ENCODE data around the gene PAXX.

Gene PAXX

DNA sequence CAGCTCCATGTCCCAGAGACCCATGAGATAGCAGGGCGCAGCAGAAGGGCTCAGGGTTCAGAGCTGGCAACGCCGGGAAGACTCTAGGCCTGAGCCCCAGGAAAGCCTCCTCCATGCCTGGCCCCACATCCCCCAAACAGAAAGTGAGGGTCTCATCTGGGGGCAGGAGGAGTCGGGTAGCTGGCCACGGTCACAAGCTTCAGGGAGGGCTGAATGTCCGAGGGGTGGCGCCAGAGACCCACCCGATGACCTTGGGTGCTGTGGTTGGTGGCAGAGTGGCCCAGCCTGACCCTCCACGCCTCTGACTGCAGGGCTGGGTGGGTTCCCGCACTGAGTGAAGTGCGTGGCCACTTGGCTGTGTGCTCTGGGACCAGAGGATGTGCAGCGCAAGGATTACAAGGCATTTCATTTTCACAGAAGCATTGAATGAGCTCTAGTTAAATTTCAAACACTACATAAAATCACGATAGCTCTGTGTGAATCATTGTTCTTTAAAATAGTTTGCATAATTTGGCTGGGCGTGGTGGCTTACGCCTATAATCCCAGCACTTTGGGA is 44.2 kb upstream of the PAXX start:
- H3K4me1 ChIP-seq (ENCODE audit: control insufficient read depth in 1 of 2, insufficient read depth in 2 of 2, low read length in 2 of 2): peaks cover 16 to 30% of the 10 kb centered on the region in 2 donors
- no peak overlapping the region for H3K27ac ChIP-seq (ENCODE audit: low read depth, low read length)
- H3K27me3 ChIP-seq (ENCODE audit: control insufficient read depth in 1 of 2, insufficient read depth in 2 of 2, low read length in 2 of 2): no peaks in the 10 kb centered on the region
- peaks cover 0 to 3% of the 10 kb centered on the region in 2 donors for H3K36me3 ChIP-seq (ENCODE audit: control insufficient read depth in 1 of 2, insufficient read depth in 2 of 2, low read length in 2 of 2)
- H3K9me3 ChIP-seq (ENCODE audit: control insufficient read depth in 1 of 2, low read length in 2 of 2): no peaks in the 10 kb centered on the region
- no peak overlapping the region for H3K9ac ChIP-seq (ENCODE audit: low read depth in 1 of 2, low read length in 2 of 2)
- H3K4me3 ChIP-seq (ENCODE audit: low read depth in 1 of 2, low read length in 2 of 2): no peak overlapping the region

DNA sequence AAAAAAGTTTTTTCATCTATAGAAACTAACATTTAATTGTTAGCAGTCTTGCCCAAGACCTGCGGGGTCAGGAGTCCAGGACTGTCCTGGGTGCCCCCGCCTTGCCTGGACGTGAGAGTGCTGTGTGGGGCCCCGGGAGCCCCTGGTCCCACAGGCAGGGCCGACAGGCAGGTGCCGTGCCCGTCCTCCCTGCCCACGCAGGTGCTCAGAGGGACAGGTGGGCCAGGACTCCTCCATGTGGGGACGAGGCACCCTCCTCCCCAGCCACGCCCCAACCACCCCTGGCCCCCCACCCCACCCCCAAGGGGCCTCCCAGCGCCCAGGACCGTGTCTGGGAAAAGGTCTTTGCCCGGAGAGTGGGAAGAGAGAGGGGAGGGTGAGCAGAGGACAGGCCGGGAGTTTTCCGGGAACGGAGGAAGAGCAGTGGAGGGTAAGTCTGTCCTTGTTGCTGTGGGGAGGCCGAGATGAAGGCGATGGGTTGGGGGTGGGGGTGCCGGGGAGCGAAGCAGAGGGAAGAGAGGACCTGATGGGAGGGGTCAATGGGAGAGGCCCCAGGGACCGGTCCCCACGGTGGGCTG is 42.9 kb upstream of the PAXX start:
- no peaks in the 10 kb centered on the region for H3K27me3 ChIP-seq (ENCODE audit: control insufficient read depth in 1 of 2, insufficient read depth in 2 of 2, low read length in 2 of 2)
- H3K27ac ChIP-seq (ENCODE audit: low read depth, low read length): peak overlapping the region; percentile 85
- peaks cover 16 to 22% of the 10 kb centered on the region in 2 donors for H3K4me1 ChIP-seq (ENCODE audit: control insufficient read depth in 1 of 2, insufficient read depth in 2 of 2, low read length in 2 of 2)
- peak overlapping the region; percentile 69 to 70 for H3K9ac ChIP-seq (ENCODE audit: low read depth in 1 of 2, low read length in 2 of 2)
- peak overlapping the region; percentile 67 to 73 for H3K4me3 ChIP-seq (ENCODE audit: low read depth in 1 of 2, low read length in 2 of 2)
- no peaks in the 10 kb centered on the region for H3K36me3 ChIP-seq (ENCODE audit: control insufficient read depth in 1 of 2, insufficient read depth in 2 of 2, low read length in 2 of 2)
- no peaks in the 10 kb centered on the region for H3K9me3 ChIP-seq (ENCODE audit: control insufficient read depth in 1 of 2, low read length in 2 of 2)

GRCh38 chr9:136949817-136950655 is 42.2 kb upstream of the PAXX start:
- H3K36me3 ChIP-seq (ENCODE audit: control insufficient read depth in 1 of 2, insufficient read depth in 2 of 2, low read length in 2 of 2): no peaks in the 10 kb centered on the region
- peaks cover 13 to 19% of the 10 kb centered on the region in 2 donors for H3K4me1 ChIP-seq (ENCODE audit: control insufficient read depth in 1 of 2, insufficient read depth in 2 of 2, low read length in 2 of 2)
- H3K27me3 ChIP-seq (ENCODE audit: control insufficient read depth in 1 of 2, insufficient read depth in 2 of 2, low read length in 2 of 2): no peaks in the 10 kb centered on the region
- peak overlapping the region; percentile 67 to 73 for H3K4me3 ChIP-seq (ENCODE audit: low read depth in 1 of 2, low read length in 2 of 2)
- H3K9ac ChIP-seq (ENCODE audit: low read depth in 1 of 2, low read length in 2 of 2): peak overlapping the region; percentile 73 to 94
- no peaks in the 10 kb centered on the region for H3K9me3 ChIP-seq (ENCODE audit: control insufficient read depth in 1 of 2, low read length in 2 of 2)
- H3K27ac ChIP-seq (ENCODE audit: low read depth, low read length): peak overlapping the region; percentile 85

DNA sequence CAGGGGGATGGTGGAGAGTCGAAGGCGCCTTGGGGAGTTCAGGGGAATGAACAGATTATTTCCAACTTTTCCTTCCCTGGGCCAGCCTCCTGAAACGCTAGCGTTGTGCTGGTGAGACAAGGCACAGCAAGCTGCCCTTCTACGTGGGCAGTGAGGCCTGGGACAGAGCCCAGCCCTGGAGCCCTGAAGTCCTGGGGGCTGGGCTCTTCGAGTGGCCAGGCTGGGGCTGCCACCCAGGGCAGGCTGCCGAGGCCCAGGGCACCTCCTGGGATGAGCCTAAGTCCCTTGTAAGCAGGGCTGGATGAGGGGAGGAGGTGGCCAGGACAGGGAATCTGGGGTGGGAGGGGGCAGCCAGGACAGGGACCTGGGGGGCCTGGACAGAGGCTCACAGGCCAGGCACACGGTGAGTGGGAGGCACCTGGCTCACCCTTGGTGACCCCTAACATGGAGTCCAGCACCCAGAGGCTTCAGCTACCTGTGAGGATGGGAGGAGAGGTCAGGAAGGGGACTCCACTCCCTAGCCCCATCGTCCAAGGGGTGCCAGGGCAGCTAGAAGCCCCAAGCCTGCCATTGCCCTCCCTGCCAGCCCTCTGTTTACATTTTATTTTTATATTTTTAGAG is 41.5 kb upstream of the PAXX start:
- Histone ChIP-seq H3K9ac (ENCODE audit: low read depth in 1 of 2, low read length in 2 of 2) (peak overlapping the region; percentile 73 to 94), H3K9me3 (ENCODE audit: control insufficient read depth in 1 of 2, low read length in 2 of 2) (no peaks in the 10 kb centered on the region), H3K4me3 (ENCODE audit: low read depth in 1 of 2, low read length in 2 of 2) (peak overlapping the region; percentile 67 to 73), H3K36me3 (ENCODE audit: control insufficient read depth in 1 of 2, insufficient read depth in 2 of 2, low read length in 2 of 2) (no peaks in the 10 kb centered on the region), H3K4me1 (ENCODE audit: control insufficient read depth in 1 of 2, insufficient read depth in 2 of 2, low read length in 2 of 2) (peaks cover 13 to 14% of the 10 kb centered on the region in 2 donors), H3K27me3 (ENCODE audit: control insufficient read depth in 1 of 2, insufficient read depth in 2 of 2, low read length in 2 of 2) (no peaks in the 10 kb centered on the region), H3K27ac (ENCODE audit: low read depth, low read length) (peak overlapping the region; percentile 36)

GRCh38 chr9:136951541-136952320 is 40.5 kb upstream of the PAXX start, which contains the start of gene LCN12:
TSS of gene LCN12 (plus strand) at chr9:136952273. CDS start at chr9:136952328, 55 bp downstream.
- no peak within 1 kb of the TSS for H3K4me3 ChIP-seq (ENCODE audit: low read depth in 1 of 2, low read length in 2 of 2)
- no peaks in the 10 kb centered on the region for H3K9me3 ChIP-seq (ENCODE audit: control insufficient read depth in 1 of 2, low read length in 2 of 2)
- H3K27me3 ChIP-seq (ENCODE audit: control insufficient read depth in 1 of 2, insufficient read depth in 2 of 2, low read length in 2 of 2): no peaks in the 10 kb centered on the region
- no peak within 1 kb of the TSS for H3K9ac ChIP-seq (ENCODE audit: low read depth in 1 of 2, low read length in 2 of 2)
- no peaks in the 10 kb centered on the region for H3K36me3 ChIP-seq (ENCODE audit: control insufficient read depth in 1 of 2, insufficient read depth in 2 of 2, low read length in 2 of 2)
- H3K4me1 ChIP-seq (ENCODE audit: control insufficient read depth in 1 of 2, insufficient read depth in 2 of 2, low read length in 2 of 2): peaks cover 13 to 14% of the 10 kb centered on the region in 2 donors
- H3K27ac ChIP-seq (ENCODE audit: low read depth, low read length): no peak within 1 kb of the TSS

- H3K9me3 ChIP-seq (ENCODE audit: control insufficient read depth in 1 of 2, low read length in 2 of 2): no peaks in the 10 kb centered on the region
- peaks cover 13 to 14% of the 10 kb centered on the region in 2 donors for H3K4me1 ChIP-seq (ENCODE audit: control insufficient read depth in 1 of 2, insufficient read depth in 2 of 2, low read length in 2 of 2)
- no peak overlapping the region for H3K27ac ChIP-seq (ENCODE audit: low read depth, low read length)
- H3K9ac ChIP-seq (ENCODE audit: low read depth in 1 of 2, low read length in 2 of 2): no peak overlapping the region
- H3K4me3 ChIP-seq (ENCODE audit: low read depth in 1 of 2, low read length in 2 of 2): no peak overlapping the region
- H3K27me3 ChIP-seq (ENCODE audit: control insufficient read depth in 1 of 2, insufficient read depth in 2 of 2, low read length in 2 of 2): no peaks in the 10 kb centered on the region
- H3K36me3 ChIP-seq (ENCODE audit: control insufficient read depth in 1 of 2, insufficient read depth in 2 of 2, low read length in 2 of 2): no peaks in the 10 kb centered on the region
Observed at GRCh38 chr9:136952321-136952850, 39.8 kb upstream of the PAXX start.

- Histone ChIP-seq H3K4me3 (ENCODE audit: low read depth in 1 of 2, low read length in 2 of 2) (no peak overlapping the region), H3K4me1 (ENCODE audit: control insufficient read depth in 1 of 2, insufficient read depth in 2 of 2, low read length in 2 of 2) (peaks cover 8 to 9% of the 10 kb centered on the region in 2 donors), H3K36me3 (ENCODE audit: control insufficient read depth in 1 of 2, insufficient read depth in 2 of 2, low read length in 2 of 2) (no peaks in the 10 kb centered on the region), H3K27ac (ENCODE audit: low read depth, low read length) (no peak overlapping the region), H3K27me3 (ENCODE audit: control insufficient read depth in 1 of 2, insufficient read depth in 2 of 2, low read length in 2 of 2) (no peaks in the 10 kb centered on the region), H3K9me3 (ENCODE audit: control insufficient read depth in 1 of 2, low read length in 2 of 2) (no peaks in the 10 kb centered on the region), H3K9ac (ENCODE audit: low read depth in 1 of 2, low read length in 2 of 2) (no peak overlapping the region)
Observed at GRCh38 chr9:136952876-136953770, 39.1 kb upstream of the PAXX start.

DNA sequence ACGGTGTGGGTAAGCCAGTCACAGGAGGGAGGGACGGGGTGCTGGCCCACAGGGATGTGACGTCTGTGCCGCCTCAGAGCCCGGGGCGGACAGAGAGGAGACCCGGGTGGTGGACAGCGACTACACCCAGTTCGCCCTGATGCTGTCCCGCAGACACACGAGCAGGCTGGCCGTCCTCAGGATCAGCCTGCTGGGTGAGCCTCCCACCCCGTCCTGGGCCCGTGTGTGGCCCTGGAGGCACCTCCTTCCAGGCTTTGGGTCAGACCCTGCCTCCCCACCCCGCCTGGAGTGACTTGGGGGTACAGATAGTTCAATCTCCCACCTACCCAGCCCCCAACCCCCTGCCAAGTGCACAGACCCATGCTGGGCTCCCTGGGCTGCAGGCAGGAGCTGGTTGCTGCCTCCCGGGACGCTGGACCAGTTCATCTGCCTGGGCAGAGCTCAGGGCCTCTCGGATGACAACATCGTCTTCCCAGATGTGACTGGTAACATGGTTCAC is 38.4 kb upstream of the PAXX start:
- peaks cover 6 to 8% of the 10 kb centered on the region in 2 donors for H3K4me1 ChIP-seq (ENCODE audit: control insufficient read depth in 1 of 2, insufficient read depth in 2 of 2, low read length in 2 of 2)
- no peaks in the 10 kb centered on the region for H3K27me3 ChIP-seq (ENCODE audit: control insufficient read depth in 1 of 2, insufficient read depth in 2 of 2, low read length in 2 of 2)
- H3K9me3 ChIP-seq (ENCODE audit: control insufficient read depth in 1 of 2, low read length in 2 of 2): no peaks in the 10 kb centered on the region
- H3K4me3 ChIP-seq (ENCODE audit: low read depth in 1 of 2, low read length in 2 of 2): no peak overlapping the region
- H3K9ac ChIP-seq (ENCODE audit: low read depth in 1 of 2, low read length in 2 of 2): no peak overlapping the region
- no peaks in the 10 kb centered on the region for H3K36me3 ChIP-seq (ENCODE audit: control insufficient read depth in 1 of 2, insufficient read depth in 2 of 2, low read length in 2 of 2)
- no peak overlapping the region for H3K27ac ChIP-seq (ENCODE audit: low read depth, low read length)
